Neural progenitor cell (in vitro differentiated cells): ENCODE results near the gene CBLL1. TPM values are rescaled to one million over a fixed set of nuclear protein-coding genes. Genes with fewer than 3 reads are reported as not detected.

ENCODE experiments used
- DNase-seq: peaks from one replicate; pipeline ENCODE4 v3.0.0-alpha.2; 2016; ENCODE audit warnings: low spot score
- H2AFZ ChIP-seq: fragments of 200-600 bp; sonication (generic); replicated peaks from 2 replicates; pipeline ENCODE4 v1.6.1; 2016; ENCODE audit warnings: antibody characterized with exemption
- H3F3A ChIP-seq: fragments of 200-600 bp; sonication (generic); 2 replicates; pipeline ENCODE4 v1.6.1; 2016; ENCODE audit warnings: antibody characterized with exemption, low read depth
- H3K27ac ChIP-seq: fragments of 200-600 bp; sonication (generic); 2 replicates; pipeline ENCODE4 v1.5.1; 2016; ENCODE audit warnings: mild to moderate bottlenecking
- H3K27me3 ChIP-seq: fragments of 200-600 bp; sonication (generic); 2 replicates; pipeline ENCODE4 v1.6.1; 2016; ENCODE audit warnings: mild to moderate bottlenecking, moderate library complexity
- H3K36me3 ChIP-seq: fragments of 200-600 bp; sonication (generic); 2 replicates; pipeline ENCODE4 v1.5.1; 2016
- H3K4me1 ChIP-seq: fragments of 200-600 bp; sonication (generic); 2 replicates; pipeline ENCODE4 v1.6.1; 2016; ENCODE audit warnings: mixed run types
- H3K4me2 ChIP-seq: fragments of 200-600 bp; sonication (generic); 2 replicates; pipeline ENCODE4 v1.6.1; 2016
- H3K4me3 ChIP-seq: fragments of 200-600 bp; sonication (generic); 2 replicates; pipeline ENCODE4 v1.5.1; 2016
- H3K79me2 ChIP-seq: fragments of 200-600 bp; sonication (generic); 2 replicates; pipeline ENCODE4 v1.6.1; 2016; ENCODE audit warnings: low read depth
- H3K9ac ChIP-seq: fragments of 200-600 bp; sonication (generic); 2 replicates; pipeline ENCODE4 v1.6.1; 2016
- H3K9me3 ChIP-seq: fragments of 200-600 bp; sonication (generic); 2 replicates; pipeline ENCODE4 v1.5.1; 2016; ENCODE audit warnings: low read depth
- H4K20me1 ChIP-seq: fragments of 200-600 bp; sonication (generic); 2 replicates; pipeline ENCODE4 v1.6.1; 2016; ENCODE audit warnings: low read depth
- H3K27ac Mint-ChIP-seq: 3 replicates; pipeline ENCODE4 v1.8.0; 2021; ENCODE audit warnings: mixed read lengths
- H3K27me3 Mint-ChIP-seq: 2 replicates; pipeline ENCODE4 v1.8.0; 2022; ENCODE audit warnings: low read depth, mild to moderate bottlenecking, inconsistent platforms, moderate library complexity, mixed read lengths; ENCODE audit not compliant: insufficient read depth
- H3K36me3 Mint-ChIP-seq: 3 replicates; pipeline ENCODE4 v1.8.0; 2021; ENCODE audit warnings: mixed read lengths
- H3K4me1 Mint-ChIP-seq: 3 replicates; pipeline ENCODE4 v1.8.0; 2021; ENCODE audit warnings: mixed read lengths
- H3K4me3 Mint-ChIP-seq: 3 replicates; pipeline ENCODE4 v1.8.0; 2021; ENCODE audit warnings: mild to moderate bottlenecking, moderate library complexity, mixed read lengths
- H3K9me3 Mint-ChIP-seq: 3 replicates; pipeline ENCODE4 v1.8.0; 2020; ENCODE audit warnings: mixed read lengths
- EZH2 ChIP-seq: fragments of 200-600 bp; sonication (generic); IDR thresholded peaks from 2 replicates; pipeline ENCODE4 v1.6.1; 2017; ENCODE audit warnings: antibody characterized with exemption, mild to moderate bottlenecking, moderate library complexity
- EZH2phosphoT487 ChIP-seq: fragments of 200-600 bp; sonication (generic); IDR thresholded peaks from 2 replicates; pipeline ENCODE4 v1.6.1; 2017; ENCODE audit warnings: antibody characterized with exemption
- total RNA-seq: library from RNA; depleted of rRNA; stranded (reverse); fragments of >200 nt; gene quantifications from 2 replicates; pipeline ENCODE4 v1.2.3, GENCODE V29; 2015; ENCODE audit warnings: low replicate concordance
- TF ChIP-seq, protein P1 (sequence below): fragments of 200-600 bp; sonication (generic); IDR thresholded peaks from 2 replicates; pipeline ENCODE4 v1.5.1; 2017; ENCODE audit warnings: antibody characterized with exemption, mild to moderate bottlenecking

The CBLL1 gene
- total RNA-seq, 1 donor from 2014 or later = 58.0 TPM

DNA sequence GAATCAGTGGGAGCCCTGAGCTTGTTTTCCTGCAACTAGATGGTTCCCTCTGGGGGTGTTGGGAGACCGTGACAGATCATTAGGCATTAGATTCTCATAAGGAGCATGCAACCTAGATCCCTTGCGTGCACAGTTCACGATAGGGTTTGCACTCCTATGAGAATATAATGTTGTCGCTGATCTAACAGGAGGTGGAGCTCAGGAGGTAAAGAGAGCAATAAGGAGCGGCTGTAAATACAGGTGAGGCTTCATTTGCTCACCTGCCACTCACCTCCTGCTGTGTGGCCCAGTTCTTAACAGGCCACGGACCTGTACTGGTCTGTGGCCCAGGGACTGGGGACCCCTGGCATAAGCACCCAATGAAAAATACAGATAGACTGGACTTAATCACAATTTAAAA, 48.4 kb downstream of the CBLL1 start:
- Mint-ChIP-seq H3K4me1 (no peaks in the 10 kb centered on the region), H3K27me3 (peaks cover 5% of the 10 kb centered on the region), H3K27ac (no peak overlapping the region), H3K36me3 (no peaks in the 10 kb centered on the region), H3K4me3 (no peak overlapping the region), H3K9me3 (no peaks in the 10 kb centered on the region)
- TF ChIP-seq EZH2phosphoT487 = no peak
- no peak for TF ChIP-seq EZH2
- TF ChIP-seq, protein P1, sequence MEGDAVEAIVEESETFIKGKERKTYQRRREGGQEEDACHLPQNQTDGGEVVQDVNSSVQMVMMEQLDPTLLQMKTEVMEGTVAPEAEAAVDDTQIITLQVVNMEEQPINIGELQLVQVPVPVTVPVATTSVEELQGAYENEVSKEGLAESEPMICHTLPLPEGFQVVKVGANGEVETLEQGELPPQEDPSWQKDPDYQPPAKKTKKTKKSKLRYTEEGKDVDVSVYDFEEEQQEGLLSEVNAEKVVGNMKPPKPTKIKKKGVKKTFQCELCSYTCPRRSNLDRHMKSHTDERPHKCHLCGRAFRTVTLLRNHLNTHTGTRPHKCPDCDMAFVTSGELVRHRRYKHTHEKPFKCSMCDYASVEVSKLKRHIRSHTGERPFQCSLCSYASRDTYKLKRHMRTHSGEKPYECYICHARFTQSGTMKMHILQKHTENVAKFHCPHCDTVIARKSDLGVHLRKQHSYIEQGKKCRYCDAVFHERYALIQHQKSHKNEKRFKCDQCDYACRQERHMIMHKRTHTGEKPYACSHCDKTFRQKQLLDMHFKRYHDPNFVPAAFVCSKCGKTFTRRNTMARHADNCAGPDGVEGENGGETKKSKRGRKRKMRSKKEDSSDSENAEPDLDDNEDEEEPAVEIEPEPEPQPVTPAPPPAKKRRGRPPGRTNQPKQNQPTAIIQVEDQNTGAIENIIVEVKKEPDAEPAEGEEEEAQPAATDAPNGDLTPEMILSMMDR = no peak
- H3K9me3 ChIP-seq = no peaks in the 10 kb centered on the region
- no peaks in the 10 kb centered on the region for H3K79me2 ChIP-seq
- no peaks in the 10 kb centered on the region for H3F3A ChIP-seq
- no peak overlapping the region for H2AFZ ChIP-seq
- no peak overlapping the region for H3K4me3 ChIP-seq
- no peaks in the 10 kb centered on the region for H3K36me3 ChIP-seq
- no peak overlapping the region for H3K4me2 ChIP-seq
- no peaks in the 10 kb centered on the region for H3K4me1 ChIP-seq
- H3K27me3 ChIP-seq = no peaks in the 10 kb centered on the region
- no peak for DNase-seq
- no peak overlapping the region for H3K27ac ChIP-seq
- H3K9ac ChIP-seq = no peak overlapping the region
- H4K20me1 ChIP-seq = no peaks in the 10 kb centered on the region

- Histone ChIP-seq H2AFZ (no peak overlapping the region), H3K4me1 (no peaks in the 10 kb centered on the region), H3K27me3 (no peaks in the 10 kb centered on the region), H3K9me3 (no peaks in the 10 kb centered on the region), H3K4me2 (no peak overlapping the region), H3K27ac (no peak overlapping the region), H4K20me1 (no peaks in the 10 kb centered on the region), H3K4me3 (no peak overlapping the region), H3K79me2 (no peaks in the 10 kb centered on the region), H3F3A (no peaks in the 10 kb centered on the region), H3K9ac (no peak overlapping the region), H3K36me3 (no peaks in the 10 kb centered on the region)
- H3K4me3 Mint-ChIP-seq = no peak overlapping the region
- TF ChIP-seq, protein P1 = no peak
- TF ChIP-seq EZH2phosphoT487 (no peak), EZH2 (no peak)
- H3K4me1 Mint-ChIP-seq = no peaks in the 10 kb centered on the region
- H3K27ac Mint-ChIP-seq = no peak overlapping the region
- H3K36me3 Mint-ChIP-seq = no peaks in the 10 kb centered on the region
- H3K9me3 Mint-ChIP-seq = no peaks in the 10 kb centered on the region
- peaks cover 2% of the 10 kb centered on the region for H3K27me3 Mint-ChIP-seq
- no peak for DNase-seq
These were observed 55.8 kb downstream of the CBLL1 start for GRCh38 chr7:107799647-107800264.

GRCh38 chr7:107803009-107803610, 59.2 kb downstream of the CBLL1 start, which contains the start of gene SLC26A3:
SLC26A3 (minus strand) TSS chr7:107803223; CDS start chr7:107794509, 8,714 bp downstream.
- H3K9me3 Mint-ChIP-seq = no peaks in the 10 kb centered on the region
- Histone ChIP-seq H3K9ac (no peak within 1 kb of the TSS), H3K79me2 (no peaks in the 10 kb centered on the region), H3K4me1 (no peaks in the 10 kb centered on the region), H2AFZ (no peak within 1 kb of the TSS), H3K9me3 (no peaks in the 10 kb centered on the region), H3K27ac (no peak within 1 kb of the TSS), H3K27me3 (no peaks in the 10 kb centered on the region), H4K20me1 (no peaks in the 10 kb centered on the region), H3F3A (no peaks in the 10 kb centered on the region), H3K4me2 (no peak within 1 kb of the TSS), H3K36me3 (no peaks in the 10 kb centered on the region), H3K4me3 (no peak within 1 kb of the TSS)
- DNase-seq = no peak
- H3K4me1 Mint-ChIP-seq = no peaks in the 10 kb centered on the region
- no peak within 1 kb of the TSS for H3K4me3 Mint-ChIP-seq
- TF ChIP-seq EZH2phosphoT487 = no peak
- TF ChIP-seq EZH2 = no peak
- TF ChIP-seq, protein P1 = no peak
- H3K36me3 Mint-ChIP-seq = no peaks in the 10 kb centered on the region
- H3K27ac Mint-ChIP-seq = no peak within 1 kb of the TSS
- H3K27me3 Mint-ChIP-seq = no peaks in the 10 kb centered on the region
